ENCODE measurements around the gene SOX9. TPM values are rescaled to one million over a fixed set of nuclear protein-coding genes. Genes with fewer than 3 reads are reported as not detected.

The SOX9 gene
- total and polyA plus RNA-seq, 9 donors = 0.10 to 21.6 (median 1.6) TPM; not detected in 1

- no peak overlapping the region for H3K4me3 ChIP-seq
- H3K9me3 ChIP-seq = no peaks in the 10 kb centered on the region
- H3K27me3 ChIP-seq = no peaks in the 10 kb centered on the region
- WGBS, 3 donors = 23 to 27% (median 27%) methylated on average over 7 of the region's 7 CpGs
- intact Hi-C loops (cut with DNase I) = no loop called here
- TF ChIP-seq CTCF (IDR thresholded peaks at IDR 0.05) (no peak), POLR2A (IDR thresholded peaks at IDR 0.05) (no peak), EP300 (IDR thresholded peaks at IDR 0.05) (no peak)
- no peak for DNase-seq
- no peaks in the 10 kb centered on the region for H3K36me3 ChIP-seq
- H3K27ac ChIP-seq = no peak overlapping the region
- H3K4me1 ChIP-seq (ENCODE audit: insufficient read depth) = no peaks in the 10 kb centered on the region
Measured at GRCh38 chr17:72134608-72135394, 14.0 kb downstream of the SOX9 start.

GRCh38 chr17:72135546-72136325 is 14.9 kb downstream of the SOX9 start:
- Histone ChIP-seq H3K4me1 (ENCODE audit: insufficient read depth) (no peaks in the 10 kb centered on the region), H3K4me3 (no peak overlapping the region), H3K36me3 (no peaks in the 10 kb centered on the region), H3K27me3 (no peaks in the 10 kb centered on the region), H3K9me3 (no peaks in the 10 kb centered on the region), H3K27ac (no peak overlapping the region)
- WGBS, 3 donors = 78 to 86% (median 85%) methylated on average over 5 of the region's 5 CpGs
- DNase-seq = no peak
- intact Hi-C loops (cut with DNase I) = no loop called here
- TF ChIP-seq POLR2A (IDR thresholded peaks at IDR 0.05) = no peak
- TF ChIP-seq EP300 (IDR thresholded peaks at IDR 0.05) = no peak
- TF ChIP-seq CTCF (IDR thresholded peaks at IDR 0.05) = no peak

GRCh38 chr17:72136692-72137091 is 15.9 kb downstream of the SOX9 start:
- DNase-seq = no peak
- H3K36me3 ChIP-seq = no peaks in the 10 kb centered on the region
- no peaks in the 10 kb centered on the region for H3K9me3 ChIP-seq
- H3K4me3 ChIP-seq = no peak overlapping the region
- TF ChIP-seq EP300 (IDR thresholded peaks at IDR 0.05) = no peak
- TF ChIP-seq POLR2A (IDR thresholded peaks at IDR 0.05) = no peak
- TF ChIP-seq CTCF (IDR thresholded peaks at IDR 0.05) = no peak
- intact Hi-C loops (cut with DNase I) = no loop called here
- WGBS, 3 donors = 76% methylated on average over 5 of the region's 5 CpGs
- no peak overlapping the region for H3K27ac ChIP-seq
- H3K4me1 ChIP-seq (ENCODE audit: insufficient read depth) = no peaks in the 10 kb centered on the region
- H3K27me3 ChIP-seq = no peaks in the 10 kb centered on the region

- no peak for TF ChIP-seq POLR2A (IDR thresholded peaks at IDR 0.05)
- TF ChIP-seq CTCF (IDR thresholded peaks at IDR 0.05) = no peak
- TF ChIP-seq EP300 (IDR thresholded peaks at IDR 0.05) = no peak
Measured at GRCh38 chr17:72137161-72137560, 16.3 kb downstream of the SOX9 start.

More at GRCh38 chr17:72137161-72137560, 16.3 kb downstream of the SOX9 start:
- DNase-seq = no peak
- Histone ChIP-seq H3K27me3 (no peaks in the 10 kb centered on the region), H3K36me3 (no peaks in the 10 kb centered on the region), H3K9me3 (no peaks in the 10 kb centered on the region), H3K4me1 (ENCODE audit: insufficient read depth) (no peaks in the 10 kb centered on the region), H3K4me3 (no peak overlapping the region), H3K27ac (no peak overlapping the region)
- 74 to 80% (median 75%) methylated on average over 9 of the region's 9 CpGs for WGBS, 3 donors
- intact Hi-C loops (cut with DNase I) = no loop called here
